ENCODE results near the gene FAM163B. TPM values are rescaled to one million over a fixed set of nuclear protein-coding genes. Genes with fewer than 3 reads are reported as not detected.

The FAM163B gene
- total and polyA plus RNA-seq, 2 experiments from 2014 or later: 5.6 TPM; not detected in 1

GRCh38 chr9:133543772-133544467, 65.3 kb downstream of the FAM163B start:
- no peak overlapping the region for H3K27ac ChIP-seq
- TF ChIP-seq, protein P1, sequence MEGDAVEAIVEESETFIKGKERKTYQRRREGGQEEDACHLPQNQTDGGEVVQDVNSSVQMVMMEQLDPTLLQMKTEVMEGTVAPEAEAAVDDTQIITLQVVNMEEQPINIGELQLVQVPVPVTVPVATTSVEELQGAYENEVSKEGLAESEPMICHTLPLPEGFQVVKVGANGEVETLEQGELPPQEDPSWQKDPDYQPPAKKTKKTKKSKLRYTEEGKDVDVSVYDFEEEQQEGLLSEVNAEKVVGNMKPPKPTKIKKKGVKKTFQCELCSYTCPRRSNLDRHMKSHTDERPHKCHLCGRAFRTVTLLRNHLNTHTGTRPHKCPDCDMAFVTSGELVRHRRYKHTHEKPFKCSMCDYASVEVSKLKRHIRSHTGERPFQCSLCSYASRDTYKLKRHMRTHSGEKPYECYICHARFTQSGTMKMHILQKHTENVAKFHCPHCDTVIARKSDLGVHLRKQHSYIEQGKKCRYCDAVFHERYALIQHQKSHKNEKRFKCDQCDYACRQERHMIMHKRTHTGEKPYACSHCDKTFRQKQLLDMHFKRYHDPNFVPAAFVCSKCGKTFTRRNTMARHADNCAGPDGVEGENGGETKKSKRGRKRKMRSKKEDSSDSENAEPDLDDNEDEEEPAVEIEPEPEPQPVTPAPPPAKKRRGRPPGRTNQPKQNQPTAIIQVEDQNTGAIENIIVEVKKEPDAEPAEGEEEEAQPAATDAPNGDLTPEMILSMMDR (IDR thresholded peaks at IDR 0.05; ENCODE audit: low read depth, low read length): no peak
- no peak for DNase-seq (ENCODE audit: low read depth in 1 of 2, low spot score in 1 of 2)
- H3K4me1 ChIP-seq (ENCODE audit: low read depth): peaks cover 21% of the 10 kb centered on the region
- peaks cover 2% of the 10 kb centered on the region for H3K36me3 ChIP-seq
- H3K27me3 ChIP-seq: no peaks in the 10 kb centered on the region
- no peak overlapping the region for H3K4me3 ChIP-seq
- no peaks in the 10 kb centered on the region for H3K9me3 ChIP-seq (ENCODE audit: low read depth)

DNA sequence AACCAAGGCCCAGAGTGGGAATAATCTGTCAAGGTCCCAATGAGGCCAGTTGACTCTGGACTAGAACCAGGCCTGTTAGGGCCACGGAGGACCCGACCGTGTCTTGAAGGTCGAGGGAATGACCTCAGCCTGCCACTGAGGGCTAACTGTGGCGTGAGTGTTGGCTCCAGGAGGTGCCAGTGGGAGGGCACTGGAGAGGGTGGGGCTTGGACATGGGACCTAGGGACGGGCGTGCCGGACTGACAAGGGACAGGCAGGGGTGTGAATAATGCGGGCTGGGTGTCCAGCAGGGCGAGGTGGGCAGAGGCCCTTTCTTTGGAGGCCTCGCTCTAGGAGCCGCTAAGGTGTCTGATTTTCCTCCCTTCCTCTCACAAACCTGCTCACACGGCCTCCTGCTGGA, 67.2 kb downstream of the FAM163B start:
- DNase-seq (ENCODE audit: low read depth in 1 of 2, low spot score in 1 of 2): no peak
- Histone ChIP-seq H3K36me3 (peaks cover 2% of the 10 kb centered on the region), H3K9me3 (ENCODE audit: low read depth) (no peaks in the 10 kb centered on the region), H3K4me1 (ENCODE audit: low read depth) (peaks cover 21% of the 10 kb centered on the region), H3K27me3 (no peaks in the 10 kb centered on the region), H3K4me3 (no peak overlapping the region), H3K27ac (no peak overlapping the region)
- TF ChIP-seq, protein P1 (IDR thresholded peaks at IDR 0.05; ENCODE audit: low read depth, low read length): no peak

GRCh38 chr9:133540698-133541025, 68.5 kb downstream of the FAM163B start:
- no peak overlapping the region for H3K27ac ChIP-seq
- peaks cover 19% of the 10 kb centered on the region for H3K4me1 ChIP-seq (ENCODE audit: low read depth)
- no peaks in the 10 kb centered on the region for H3K27me3 ChIP-seq
- H3K36me3 ChIP-seq: peaks cover 2% of the 10 kb centered on the region
- DNase-seq (ENCODE audit: low read depth in 1 of 2, low spot score in 1 of 2): no peak
- H3K4me3 ChIP-seq: no peak overlapping the region
- TF ChIP-seq, protein P1 (IDR thresholded peaks at IDR 0.05; ENCODE audit: low read depth, low read length): no peak
- no peaks in the 10 kb centered on the region for H3K9me3 ChIP-seq (ENCODE audit: low read depth)

DNA sequence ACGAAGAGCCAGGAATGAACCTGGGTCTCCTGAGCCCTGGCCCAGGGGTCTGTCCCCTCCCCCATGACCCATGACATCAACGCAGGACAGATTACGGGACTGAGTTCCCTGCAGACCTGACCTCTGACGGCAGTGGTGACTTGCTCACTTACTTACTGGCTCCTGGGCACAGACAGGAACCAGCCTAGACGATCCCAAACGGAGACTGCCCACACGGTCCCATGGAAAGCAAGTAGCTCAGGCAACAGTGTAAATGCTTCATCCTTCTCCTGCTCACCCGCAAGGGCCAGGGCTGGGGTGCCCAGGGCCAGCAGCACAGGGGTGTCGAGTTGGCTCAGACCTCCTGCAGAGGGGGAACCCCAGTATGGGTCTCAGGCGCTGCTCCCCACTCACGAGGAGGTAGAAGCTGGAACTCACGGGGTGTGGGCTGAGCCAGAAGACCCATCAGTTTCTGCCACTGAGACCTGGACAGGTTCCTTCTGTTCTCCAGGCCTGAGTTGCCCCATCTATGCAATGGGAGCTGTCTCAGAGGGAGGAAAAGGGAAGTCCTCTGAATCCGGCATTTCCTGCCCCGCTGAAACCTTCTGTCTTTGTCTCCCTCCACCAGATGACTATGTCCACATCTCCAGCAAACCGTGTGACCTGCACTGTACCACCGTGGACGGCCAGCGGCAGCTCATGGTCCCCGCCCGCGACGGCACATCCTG, 69.0 kb downstream of the FAM163B start:
- TF ChIP-seq, protein P1 (IDR thresholded peaks at IDR 0.05; ENCODE audit: low read depth, low read length): no peak
- DNase-seq (ENCODE audit: low read depth in 1 of 2, low spot score in 1 of 2): no peak
- H3K27me3 ChIP-seq: no peaks in the 10 kb centered on the region

DNA sequence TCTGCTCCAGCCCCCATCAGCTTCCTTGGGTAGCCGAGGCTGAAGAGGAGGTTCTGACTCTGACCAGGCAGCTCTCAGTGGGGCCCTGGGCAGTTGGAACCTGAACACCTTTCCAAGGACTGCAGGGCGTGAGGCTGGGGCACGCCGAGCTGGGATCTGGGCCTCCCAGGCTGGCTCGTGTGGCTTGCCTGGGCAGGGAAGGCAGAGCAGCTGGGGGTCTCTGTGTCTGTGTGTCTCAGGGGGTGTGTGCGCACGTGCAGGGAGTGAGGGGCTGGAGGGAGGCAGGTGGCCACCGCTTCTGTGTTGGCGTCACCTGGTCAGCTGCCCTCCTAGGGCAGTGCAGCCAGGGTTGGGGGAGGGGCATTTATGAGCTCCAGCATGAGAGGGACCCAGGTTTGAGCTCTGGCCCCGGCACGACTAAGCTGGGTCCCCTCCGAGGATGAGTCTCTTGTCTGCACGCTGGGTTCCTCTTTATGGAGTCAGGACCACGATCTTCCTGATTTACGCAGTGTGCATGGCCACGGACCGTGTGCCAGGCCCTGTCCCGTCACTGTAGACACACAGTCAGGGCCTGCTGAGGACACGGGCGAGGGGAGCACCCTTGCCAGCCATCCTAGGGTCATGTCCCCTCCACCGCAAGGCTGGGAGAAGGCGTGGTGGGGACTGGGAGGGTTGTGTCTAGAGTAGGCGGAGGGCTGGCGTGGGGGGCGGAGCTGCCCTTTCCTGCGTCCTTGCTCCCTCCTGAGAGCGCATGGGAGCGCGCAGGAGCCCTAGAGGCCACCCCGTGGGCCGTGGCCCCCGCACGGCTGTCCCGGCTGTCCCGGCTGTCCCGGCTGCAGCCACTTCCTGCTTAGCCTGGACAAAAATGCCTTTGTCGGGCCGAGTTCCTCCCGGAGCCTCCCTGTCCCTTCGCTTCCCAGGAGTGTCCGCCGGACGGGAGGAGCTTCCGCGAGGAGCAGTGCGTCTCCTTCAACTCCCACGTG, 70.0 kb downstream of the FAM163B start:
- H3K27ac ChIP-seq: no peak overlapping the region
- peaks cover 2% of the 10 kb centered on the region for H3K36me3 ChIP-seq
- no peaks in the 10 kb centered on the region for H3K27me3 ChIP-seq
- TF ChIP-seq, protein P1 (IDR thresholded peaks at IDR 0.05; ENCODE audit: low read depth, low read length): no peak
- H3K4me3 ChIP-seq: no peak overlapping the region
- no peaks in the 10 kb centered on the region for H3K9me3 ChIP-seq (ENCODE audit: low read depth)
- H3K4me1 ChIP-seq (ENCODE audit: low read depth): peaks cover 28% of the 10 kb centered on the region
- peak in 1 of 2 donors; percentile 21 for DNase-seq (ENCODE audit: low read depth in 1 of 2, low spot score in 1 of 2)

More for the DNA sequence above, 69.0 kb downstream of the FAM163B start:
- H3K4me3 ChIP-seq: no peak overlapping the region
- peaks cover 2% of the 10 kb centered on the region for H3K36me3 ChIP-seq
- no peak overlapping the region for H3K27ac ChIP-seq
- peaks cover 20% of the 10 kb centered on the region for H3K4me1 ChIP-seq (ENCODE audit: low read depth)
- no peaks in the 10 kb centered on the region for H3K9me3 ChIP-seq (ENCODE audit: low read depth)
